HCT116 (cell line): ENCODE data around the gene MAP1S. TPM values are rescaled to one million over a fixed set of nuclear protein-coding genes. Genes with fewer than 3 reads are reported as not detected.

Source experiments
- ATAC-seq: fragments of 200-7000 bp; cut with Tn5 transposase; 2 replicates; pipeline ENCODE4 v1.9.1; 2020; ENCODE audit warnings: mild to moderate bottlenecking, moderate library complexity
- BruUV-seq: library from RNA; stranded (reverse); fragments of 400-500 nt; replicated peaks from 2 replicates; lab custom pipeline; 2021; lab: Mats Ljungman, UMichigan
- CTCF ChIA-PET: fragments of 300-600 bp; sonication (Branson Sonifier 250); formaldehyde crosslinking; loops from one replicate; lab custom pipeline; 2021; ENCODE audit warnings: antibody characterized with exemption; lab: Charles Lee
- POLR2A ChIA-PET: fragments of 300-600, 350-600 bp; sonication (Branson Sonifier 250); formaldehyde crosslinking; loops from one replicate; lab custom pipeline; 2021; ENCODE audit warnings: antibody characterized with exemption; lab: Charles Lee
- RAD21 ChIA-PET, 2 experiments: fragments of 300-600 bp; sonication (Branson Sonifier 250); formaldehyde crosslinking; loops; one replicate each; lab custom pipeline; 2023; ENCODE audit warnings: low total read pairs in 2 of 2; ENCODE audit not compliant: uncharacterized antibody in 2 of 2, unreplicated experiment in 2 of 2, low non-redundant PET in 1 of 2; lab: Charles Lee
- DNase-seq: peaks from one replicate; pipeline ENCODE4 v3.0.0-alpha.2; 2010; ENCODE audit warnings: low read depth, low spot score
- H2AFZ ChIP-seq: fragments of 200-600 bp; shearing (Covaris generic), sonication (generic); 2 replicates; pipeline ENCODE4 v1.6.1; 2017; ENCODE audit warnings: low read depth, mixed run types, mixed read lengths, antibody characterized with exemption, low read length; ENCODE audit not compliant: poor library complexity, severe bottlenecking
- H3K27ac ChIP-seq: 2 replicates; pipeline ENCODE4 v1.5.1; 2012; ENCODE audit warnings: low read depth, low read length
- H3K27me3 ChIP-seq: fragments of 200-600 bp; sonication (generic); 2 replicates; pipeline ENCODE4 v1.6.1; 2016; ENCODE audit warnings: mixed run types, low read length, mixed read lengths; ENCODE audit not compliant: insufficient read depth
- H3K36me3 ChIP-seq, 2 experiments: fragments of 200-500 bp in 1 of 2; fragments of 200-600 bp in 1 of 2; sonication (Bioruptor generic) in 1 of 2; sonication (generic) in 1 of 2; 2 replicates each; pipeline versions ENCODE4 v1.5.1 to v1.6.1; 2014 to 2016; ENCODE audit warnings: low read length in 2 of 2, inconsistent platforms in 1 of 2, mixed read lengths in 1 of 2, mixed run types in 1 of 2; ENCODE audit not compliant: insufficient read depth in 2 of 2, control insufficient read depth in 1 of 2
- H3K4me1 ChIP-seq, 2 experiments: fragments of 200-600 bp in 1 of 2; sonication (generic) in 1 of 2; 2 replicates each; pipeline versions ENCODE4 v1.5.1 to v1.6.1; 2012 to 2017; ENCODE audit warnings: low read length in 2 of 2, inconsistent platforms in 1 of 2, mild to moderate bottlenecking in 1 of 2, mixed read lengths in 1 of 2, mixed run types in 1 of 2, moderate library complexity in 1 of 2; ENCODE audit not compliant: insufficient read depth in 2 of 2, control insufficient read depth in 1 of 2
- H3K4me2 ChIP-seq: fragments of 200-600 bp; sonication (generic); 2 replicates; pipeline ENCODE4 v1.6.1; 2017; ENCODE audit warnings: mixed run types, low read length, mixed read lengths
- H3K4me3 ChIP-seq, 2 experiments: fragments of 200-600 bp in 1 of 2; sonication (generic) in 1 of 2; replicated peaks in 1 of 2; 2 replicates each; pipeline ENCODE4 v1.5.1; 2011 to 2016; ENCODE audit warnings: low read length in 2 of 2, control low read depth in 1 of 2, low read depth in 1 of 2, mild to moderate bottlenecking in 1 of 2, mixed read lengths in 1 of 2, mixed run types in 1 of 2
- H3K79me2 ChIP-seq: fragments of 200-600 bp; sonication (generic); 2 replicates; pipeline ENCODE4 v1.6.1; 2017; ENCODE audit warnings: mild to moderate bottlenecking, mixed run types, low read length, moderate library complexity, mixed read lengths; ENCODE audit not compliant: insufficient read depth
- H3K9ac ChIP-seq: fragments of 200-600 bp; sonication (generic); 2 replicates; pipeline ENCODE4 v1.6.1; 2016; ENCODE audit warnings: low read length, mixed read lengths
- H3K9me2 ChIP-seq: fragments of 200-600 bp; sonication (generic), shearing (Covaris generic); 2 replicates; pipeline ENCODE4 v1.6.1; 2017; ENCODE audit warnings: mixed run types, mild to moderate bottlenecking, moderate library complexity; ENCODE audit not compliant: insufficient read depth
- H3K9me3 ChIP-seq, 2 experiments: fragments of 200-500 bp in 1 of 2; fragments of 200-600 bp in 1 of 2; sonication (Bioruptor generic) in 1 of 2; sonication (generic) in 1 of 2; 2 replicates each; pipeline ENCODE4 v1.6.1; 2014 to 2017; ENCODE audit warnings: low read length in 2 of 2, mixed read lengths in 2 of 2, inconsistent platforms in 1 of 2, low read depth in 1 of 2, mild to moderate bottlenecking in 1 of 2, mixed run types in 1 of 2, moderate library complexity in 1 of 2; ENCODE audit not compliant: control insufficient read depth in 1 of 2, insufficient read depth in 1 of 2
- H4K20me1 ChIP-seq: fragments of 200-600 bp; sonication (generic), shearing (Covaris generic); 2 replicates; pipeline ENCODE4 v1.6.1; 2017; ENCODE audit warnings: mixed run types, mild to moderate bottlenecking, moderate library complexity; ENCODE audit not compliant: insufficient read depth
- CBX3 ChIP-seq: IDR thresholded peaks from 2 replicates; pipeline ENCODE4 v1.6.1; 2012; ENCODE audit warnings: low read depth
- CEBPB ChIP-seq: IDR thresholded peaks from 2 replicates; pipeline ENCODE4 v1.6.1; 2012; ENCODE audit warnings: low read depth
- EGR1 ChIP-seq: IDR thresholded peaks from 2 replicates; pipeline ENCODE4 v1.6.1; 2012; ENCODE audit warnings: low read depth
- ELF1 ChIP-seq: IDR thresholded peaks from 2 replicates; pipeline ENCODE4 v1.6.1; 2012; ENCODE audit warnings: low read depth, borderline replicate concordance
- EZH2 ChIP-seq: fragments of 200-600 bp; sonication (generic); IDR thresholded peaks from 2 replicates; pipeline ENCODE4 v1.6.1; 2017; ENCODE audit warnings: antibody characterized with exemption, mixed run types
- EZH2phosphoT487 ChIP-seq: fragments of 200-600 bp; IDR thresholded peaks from 2 replicates; pipeline ENCODE4 v1.6.1; 2018; ENCODE audit warnings: antibody characterized with exemption, borderline replicate concordance
- FOSL1 ChIP-seq: IDR thresholded peaks from 2 replicates; pipeline ENCODE4 v1.6.1; 2012; ENCODE audit warnings: low read depth
- POLR2A ChIP-seq: IDR thresholded peaks from 2 replicates; pipeline ENCODE4 v1.7.0; 2011; ENCODE audit warnings: borderline replicate concordance; ENCODE audit not compliant: insufficient read depth, insufficient read length; ENCODE audit errors: extremely low read depth
- POLR2AphosphoS5 ChIP-seq: IDR thresholded peaks from 2 replicates; pipeline ENCODE4 v1.6.1; 2011; ENCODE audit warnings: mild to moderate bottlenecking, low read depth, low read length, moderate library complexity
- RAD21 ChIP-seq: IDR thresholded peaks from 2 replicates; pipeline ENCODE4 v1.6.1; 2012; ENCODE audit warnings: low read depth, mild to moderate bottlenecking
- SIN3A ChIP-seq: IDR thresholded peaks from 2 replicates; pipeline ENCODE4 v1.6.1; 2012; ENCODE audit warnings: low read depth
- SP1 ChIP-seq: IDR thresholded peaks from 2 replicates; pipeline ENCODE4 v1.6.1; 2012; ENCODE audit warnings: low read depth
- SRF ChIP-seq: IDR thresholded peaks from 2 replicates; pipeline ENCODE4 v1.6.1; 2012; ENCODE audit warnings: low read depth
- TCF7L2 ChIP-seq: IDR thresholded peaks from 2 replicates; pipeline ENCODE4 v1.7.0; 2011; ENCODE audit warnings: borderline replicate concordance, inconsistent platforms; ENCODE audit not compliant: insufficient read depth, insufficient read length; ENCODE audit errors: extremely low read depth
- YY1 ChIP-seq: IDR thresholded peaks from 2 replicates; pipeline ENCODE4 v1.6.1; 2011; ENCODE audit warnings: low read length, low read depth, moderate library complexity, mild to moderate bottlenecking; ENCODE audit not compliant: insufficient replicate concordance; ENCODE audit errors: extremely low read depth
- ZFX ChIP-seq: fragments of 450-650 bp; IDR thresholded peaks from 2 replicates; pipeline ENCODE4 v1.6.1; 2017
- ZNF274 ChIP-seq: fragments of 200-500 bp; sonication (Bioruptor generic); IDR thresholded peaks from 2 replicates; pipeline ENCODE4 v1.6.1; 2014; ENCODE audit warnings: mild to moderate bottlenecking, low read depth, low read length, inconsistent platforms
- intact Hi-C: fragments of 100-400 bp; cut with micrococcal nuclease; formaldehyde crosslinking; loops from 2 replicates; pipeline ENCODE4 v1.10.0; 2022
- total RNA-seq: library from RNA; stranded (reverse); gene quantifications from one replicate; pipeline ENCODE4 v1.2.1, GENCODE V29; 2021; ENCODE audit not compliant: unreplicated experiment
- TF ChIP-seq, protein P1 (sequence below): IDR thresholded peaks from 2 replicates; pipeline ENCODE4 v1.6.1; 2012
- TF ChIP-seq, protein P2 (sequence below): IDR thresholded peaks from 2 replicates; pipeline ENCODE4 v1.6.1; 2011; ENCODE audit warnings: mild to moderate bottlenecking, low read length, moderate library complexity; ENCODE audit not compliant: insufficient replicate concordance; ENCODE audit errors: extremely low read depth

MAP1S gene
- total RNA-seq, 1 experiment from 2014 or later: 80.8 TPM

DNA sequence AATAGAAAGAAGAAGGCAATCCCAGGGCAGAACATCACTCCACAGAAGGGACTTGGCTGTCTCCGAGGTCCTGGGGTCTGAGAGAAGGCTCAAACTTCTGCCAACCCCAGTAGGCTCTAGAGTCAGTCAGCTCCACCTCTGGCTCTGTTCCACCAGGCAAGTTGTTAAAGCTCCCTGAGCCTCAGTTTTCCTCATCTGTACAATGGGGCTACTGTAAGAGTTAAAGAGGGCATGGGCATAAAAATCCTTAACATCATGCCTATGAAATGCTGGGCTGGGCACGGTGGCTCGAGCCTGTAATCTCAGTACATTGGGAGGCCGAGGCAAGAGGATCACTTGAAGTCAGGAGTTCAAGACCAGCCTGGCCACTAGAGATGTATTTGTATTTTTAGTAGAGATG is 36.2 kb upstream of the MAP1S start:
- Histone ChIP-seq H3K27ac (no peak overlapping the region), H3K36me3 (no peaks in the 10 kb centered on the region), H3K9me3 (no peaks in the 10 kb centered on the region), H3K27me3 (no peaks in the 10 kb centered on the region), H3K4me2 (no peak overlapping the region), H4K20me1 (no peaks in the 10 kb centered on the region), H3K4me3 (no peak overlapping the region), H3K9me2 (no peaks in the 10 kb centered on the region), H2AFZ (no peak overlapping the region), H3K4me1 (peaks cover 23 to 62% of the 10 kb centered on the region in 2 experiments), H3K9ac (no peak overlapping the region), H3K79me2 (peaks cover 28% of the 10 kb centered on the region)
- RAD21 ChIA-PET: no interaction called here
- POLR2A ChIA-PET: no interaction called here
- no TSS peak for BruUV-seq
- intact Hi-C loops: loop anchor here (10.0 kb wide), 1 partner anchor 228 kb away; no protein-coding TSS in a partner anchor
- no peak for ATAC-seq
- no peak for TF ChIP-seq FOSL1
- TF ChIP-seq, protein P1, sequence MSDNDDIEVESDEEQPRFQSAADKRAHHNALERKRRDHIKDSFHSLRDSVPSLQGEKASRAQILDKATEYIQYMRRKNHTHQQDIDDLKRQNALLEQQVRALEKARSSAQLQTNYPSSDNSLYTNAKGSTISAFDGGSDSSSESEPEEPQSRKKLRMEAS: no peak
- TF ChIP-seq CBX3: no peak
- TF ChIP-seq POLR2AphosphoS5: no peak
- TF ChIP-seq CEBPB: no peak
- no peak for TF ChIP-seq TCF7L2
- no peak for TF ChIP-seq ELF1
- TF ChIP-seq SP1: no peak
- no peak for TF ChIP-seq EZH2
- TF ChIP-seq SRF: no peak
- TF ChIP-seq POLR2A: no peak
- TF ChIP-seq YY1: no peak
- TF ChIP-seq SIN3A: no peak
- TF ChIP-seq EGR1: no peak
- TF ChIP-seq EZH2phosphoT487: no peak
- TF ChIP-seq RAD21: no peak
- no peak for TF ChIP-seq ZFX
- no peak for TF ChIP-seq ZNF274
- TF ChIP-seq, protein P2, sequence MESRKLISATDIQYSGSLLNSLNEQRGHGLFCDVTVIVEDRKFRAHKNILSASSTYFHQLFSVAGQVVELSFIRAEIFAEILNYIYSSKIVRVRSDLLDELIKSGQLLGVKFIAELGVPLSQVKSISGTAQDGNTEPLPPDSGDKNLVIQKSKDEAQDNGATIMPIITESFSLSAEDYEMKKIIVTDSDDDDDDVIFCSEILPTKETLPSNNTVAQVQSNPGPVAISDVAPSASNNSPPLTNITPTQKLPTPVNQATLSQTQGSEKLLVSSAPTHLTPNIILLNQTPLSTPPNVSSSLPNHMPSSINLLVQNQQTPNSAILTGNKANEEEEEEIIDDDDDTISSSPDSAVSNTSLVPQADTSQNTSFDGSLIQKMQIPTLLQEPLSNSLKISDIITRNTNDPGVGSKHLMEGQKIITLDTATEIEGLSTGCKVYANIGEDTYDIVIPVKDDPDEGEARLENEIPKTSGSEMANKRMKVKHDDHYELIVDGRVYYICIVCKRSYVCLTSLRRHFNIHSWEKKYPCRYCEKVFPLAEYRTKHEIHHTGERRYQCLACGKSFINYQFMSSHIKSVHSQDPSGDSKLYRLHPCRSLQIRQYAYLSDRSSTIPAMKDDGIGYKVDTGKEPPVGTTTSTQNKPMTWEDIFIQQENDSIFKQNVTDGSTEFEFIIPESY: no peak
- CTCF ChIA-PET: no interaction called here
- DNase-seq: no peak
